ENCODE data around the gene LXN. TPM values are rescaled to one million over a fixed set of nuclear protein-coding genes. Genes with fewer than 3 reads are reported as not detected.
A peak's percentile ranks its signal among the peaks of the same experiment; 100 is the strongest.

The LXN gene
- total RNA-seq (2012; rRNA removed) (83.0 and 93.6 TPM in 2 replicates), polyA plus RNA-seq (2012; rRNA removed) (134 and 155 TPM in 2 replicates), Bru-seq, nascent RNA (percentile 71 among the genes with signal in this experiment), BruChase-seq, experiment 1, labeled RNA remaining after a 6-hour chase (percentile 73 among the genes with signal in this experiment), BruChase-seq, experiment 2, labeled RNA remaining after a 2-hour chase (percentile 74 among the genes with signal in this experiment)
- polyA plus RNA-seq (2012; cell fraction: cytosol; rRNA removed): 39.5 and 71.9 TPM in 2 replicates
- 16.2 and 67.7 TPM in 2 replicates for polyA plus RNA-seq (2012; cell fraction: nucleus; rRNA removed; ENCODE audit: low replicate concordance)
- long read RNA-seq, transcript LXN-201 (6 exons, 1,116 nt): major isoform, 37 of 45 reads
- long read RNA-seq, partial matches to known transcripts: 1 of 45 reads
- long read RNA-seq, other reads (novel, unspliced or antisense): 7 of 45 reads

GRCh38 chr3:158672215-158673176 is at the start of gene LXN:
TSS of gene LXN (minus strand) at chr3:158672648. CDS start at chr3:158672478, 170 bp downstream.
- no TSS peak for BruUV-seq (replicated peaks)
- dilution Hi-C loops (cut with HindIII; ENCODE audit: low sequenced_read_pairs, unreplicated experiment) (no loop called here), intact Hi-C loops (cut with micrococcal nuclease) (loop anchor here (1.0 to 2.0 kb wide), 2 partner anchors 55 to 116 kb away; no protein-coding TSS in a partner anchor), in situ Hi-C loops (cut with MboI; ENCODE audit: low sequenced_read_pairs) (no loop called here)
- WGBS, 2 experiments (ENCODE audit: extremely low coverage in 2 of 2, insufficient read length in 1 of 2): 10% methylated on average over 8 of the region's 30 CpGs; no CpG with 5 or more reads in 1 of the 2 experiments
- H2AK5ac ChIP-seq (ENCODE audit: low read depth, low read length): peak within 1 kb of the TSS; percentile 1
- peak within 1 kb of the TSS; percentile 77 for H2BK5ac ChIP-seq (ENCODE audit: low read depth, low read length, poor library complexity, severe bottlenecking)
- H2BK120ac ChIP-seq (ENCODE audit: low read depth, low read length): peak within 1 kb of the TSS; percentile 54
- peak within 1 kb of the TSS; percentile 68 for H3K4me2 ChIP-seq (ENCODE audit: low read depth, low read length)
- peak within 1 kb of the TSS; percentile 16 for H4K5ac ChIP-seq (ENCODE audit: low read depth, low read length)
- peak; percentile 87 for DNase-seq
- H4K20me1 ChIP-seq (ENCODE audit: insufficient read depth, low read length): no peaks in the 10 kb centered on the region
- peak within 1 kb of the TSS; percentile 68; the same call in 2 of the 3 replicates for H2BK15ac ChIP-seq (ENCODE audit: low read depth, low read length)
- H3K4me1 ChIP-seq (ENCODE audit: control insufficient read depth, insufficient read depth, low read length): peaks cover 1% of the 10 kb centered on the region; the same call in 1 of the 2 replicates
- H3K23ac ChIP-seq (ENCODE audit: low read depth, low read length): peak within 1 kb of the TSS; percentile 69
- H3K79me1 ChIP-seq (ENCODE audit: low read depth in 1 of 2, low read length in 2 of 2): peaks cover 6 to 21% of the 10 kb centered on the region in 2 experiments; a peak in 3 of 4 replicates
- peak within 1 kb of the TSS; percentile 81 for H3K4ac ChIP-seq (ENCODE audit: low read depth, low read length)
- peak within 1 kb of the TSS; percentile 44 to 79 for H4K8ac ChIP-seq (ENCODE audit: low read depth in 2 of 2, low read length in 2 of 2)
- peak within 1 kb of the TSS; percentile 45 for H4K91ac ChIP-seq (ENCODE audit: insufficient read depth, low read depth, low read length)
- peak within 1 kb of the TSS; percentile 52 for H3K18ac ChIP-seq (ENCODE audit: low read depth, low read length)
- peak within 1 kb of the TSS; percentile 67 for H3K56ac ChIP-seq (ENCODE audit: extremely low read depth, insufficient read depth, low read length)
- H3K36me3 ChIP-seq (ENCODE audit: control insufficient read depth, insufficient read depth, low read length): peaks cover 5% of the 10 kb centered on the region
- POLR2A ChIA-PET (ENCODE audit: unreplicated experiment): interaction anchor here (0.6 kb wide), 1 partner anchor 82 kb away, joined by 6 read pairs; no protein-coding TSS in a partner anchor
- ATAC-seq (ENCODE audit: low read depth): peak; percentile 99
- peak within 1 kb of the TSS; percentile 83 for H3K27ac ChIP-seq (ENCODE audit: insufficient read depth, low read length)
- CTCF ChIA-PET: interaction anchor here (0.6 to 2.5 kb wide), 8 partner anchors 11 to 117 kb away, joined by 3 to 13 read pairs (median 4); no protein-coding TSS in a partner anchor
- no peaks in the 10 kb centered on the region for H3K27me3 ChIP-seq (ENCODE audit: control insufficient read depth, insufficient read depth, low read length)
- H3K4me3 ChIP-seq (ENCODE audit: insufficient read depth, low read depth, low read length): peak within 1 kb of the TSS; percentile 59
- H2AK9ac ChIP-seq (replicated peaks; ENCODE audit: low read depth, low read length, poor library complexity): peak within 1 kb of the TSS; percentile 71
- 0 out of 2 replicates have a peak within 1 kb of the TSS, but pooled peaks have one; percentile 4 for H2BK20ac ChIP-seq (ENCODE audit: low read depth, low read length)
- peak within 1 kb of the TSS; percentile 74 for H3K9ac ChIP-seq (ENCODE audit: low read depth, low read length)
- peak within 1 kb of the TSS; percentile 92 for H2AFZ ChIP-seq (replicated peaks; ENCODE audit: low read length, poor library complexity)
- H3K9me1 ChIP-seq (ENCODE audit: insufficient read depth, low read length): peaks cover 2% of the 10 kb centered on the region; the same call in 1 of the 2 replicates
- no peaks in the 10 kb centered on the region for H3K9me3 ChIP-seq (ENCODE audit: control insufficient read depth, insufficient read depth, low read length)
- H3K14ac ChIP-seq (replicated peaks; ENCODE audit: low read depth, low read length): peak within 1 kb of the TSS; percentile 65
- TF ChIP-seq RAD21 (IDR thresholded peaks at IDR 0.05; ENCODE audit: low read length) (peak; percentile 65), CEBPB (IDR thresholded peaks at IDR 0.05; ENCODE audit: low read depth, low read length) (no peak), NFE2L2 (IDR thresholded peaks at IDR 0.05; ENCODE audit: low read depth, low read length) (no peak), SMC3 (IDR thresholded peaks at IDR 0.05; ENCODE audit: low read depth, low read length) (peak; percentile 73), USF2 (IDR thresholded peaks at IDR 0.05; ENCODE audit: low read depth, low read length) (no peak), RFX5 (IDR thresholded peaks at IDR 0.05; ENCODE audit: low read depth, low read length) (no peak), CHD1 (IDR thresholded peaks at IDR 0.05; ENCODE audit: low read depth, low read length) (no peak), CTCF (conservative IDR thresholded peaks at IDR 0.05; ENCODE audit: low read depth, low read length) (peak; percentile 95), MAZ (IDR thresholded peaks at IDR 0.05; ENCODE audit: borderline replicate concordance, low read depth, low read length) (no peak; the same call in 1 of the 2 replicates), BHLHE40 (IDR thresholded peaks at IDR 0.05; ENCODE audit: low read depth, low read length) (no peak), RCOR1 (IDR thresholded peaks at IDR 0.05; ENCODE audit: insufficient replicate concordance, low read length) (peak; percentile 16)

Measured in IMR-90 (cell line).